ENCODE measurements around the gene OMA1. TPM values are rescaled to one million over a fixed set of nuclear protein-coding genes. Genes with fewer than 3 reads are reported as not detected.

The OMA1 gene
- total RNA-seq, 1 donor from 2014 or later: 8.8 TPM

GRCh38 chr1:58431901-58432620 lies 114.5 kb downstream of the OMA1 start:
- DNase-seq (ENCODE audit: low read depth, low spot score): no peak

Other genes starting within 250 kb of the OMA1 start
- gene TACSTD2, start 30.5 kb upstream of the OMA1 start, total RNA-seq: 0.79 and 15.8 TPM in 2 replicates
- 12.2 and 16.5 TPM in 2 replicates for gene MYSM1, start 153.3 kb upstream of the OMA1 start, total RNA-seq
- 164 and 169 TPM in 2 replicates for gene JUN, start 237.3 kb upstream of the OMA1 start, total RNA-seq

All from pulmonary artery endothelial cell (primary cell).